ENCODE results near the gene FBXO44.

The FBXO44 gene

GRCh38 chr1:11640944-11641343 lies 13.7 kb upstream of the FBXO44 start:
- no peak for DNase-seq

GRCh38 chr1:11641776-11642305 lies 12.8 kb upstream of the FBXO44 start:
- DNase-seq, result no peak

- peak; percentile 38 for DNase-seq
Observed at GRCh38 chr1:11642418-11643017, 12.2 kb upstream of the FBXO44 start.

GRCh38 chr1:11643782-11644181 lies 10.9 kb upstream of the FBXO44 start:
- DNase-seq, result no peak

- no peak for DNase-seq
Observed at GRCh38 chr1:11645270-11645669, 9.4 kb upstream of the FBXO44 start.

- peak; percentile 63 for DNase-seq
Observed at GRCh38 chr1:11645670-11646265, 8.9 kb upstream of the FBXO44 start.

- DNase-seq, result no peak
Observed at GRCh38 chr1:11646317-11646716, 8.4 kb upstream of the FBXO44 start.

- no peak for DNase-seq
Observed at GRCh38 chr1:11647333-11647732, 7.3 kb upstream of the FBXO44 start.

GRCh38 chr1:11648039-11648438 lies 6.6 kb upstream of the FBXO44 start:
- DNase-seq, result no peak

- DNase-seq, result no peak
Observed at GRCh38 chr1:11648732-11649158, 5.9 kb upstream of the FBXO44 start.

- DNase-seq, result no peak
Observed at GRCh38 chr1:11649237-11649623, 5.4 kb upstream of the FBXO44 start.

- DNase-seq, result no peak
Observed at GRCh38 chr1:11649624-11650330, 4.9 kb upstream of the FBXO44 start.

GRCh38 chr1:11650331-11650991 lies 4.2 kb upstream of the FBXO44 start:
- peak; percentile 18 for DNase-seq

GRCh38 chr1:11651017-11651416 lies 3.7 kb upstream of the FBXO44 start:
- DNase-seq, result no peak

- no peak for DNase-seq
Observed at GRCh38 chr1:11652203-11652780, 2.4 kb upstream of the FBXO44 start.

GRCh38 chr1:11653101-11653860 lies 1.4 kb upstream of the FBXO44 start:
- no peak for DNase-seq

- DNase-seq, result no peak
Observed at GRCh38 chr1:11653861-11654136, 878 bp upstream of the FBXO44 start.

GRCh38 chr1:11654939-11655808 lies 497 bp downstream of the FBXO44 start:
- DNase-seq, result no peak

GRCh38 chr1:11657654-11658053 lies 3.0 kb downstream of the FBXO44 start:
- DNase-seq, result no peak

- DNase-seq, result no peak
Observed at GRCh38 chr1:11658542-11658941, 3.9 kb downstream of the FBXO44 start.

GRCh38 chr1:11659748-11660147 lies 5.1 kb downstream of the FBXO44 start:
- DNase-seq, result no peak

- DNase-seq, result no peak
Observed at GRCh38 chr1:11661103-11661502, 6.4 kb downstream of the FBXO44 start.
